Hematopoietic multipotent progenitor cell treated with erythropoietin and hydrocortisone succinate and interleukin-3 and kit ligand, for 17 days (in vitro differentiated cells): ENCODE measurements around the gene SELENOV.
"Not testable (repeated sequence)": the region's sequence is repeated elsewhere in the genome, so short reads cannot be mapped to it uniquely, and the experiment has no call there.

ENCODE experiments used
- DNase-seq: peaks from one replicate; pipeline ENCODE4 v3.0.0-alpha.2; 2015; ENCODE audit warnings: low spot score

Gene SELENOV

GRCh38 chr19:39514840-39515550, at the start of gene SELENOV:
Gene SELENOV (plus strand): TSS chr19:39515139. CDS start chr19:39515213, 74 bp downstream.
- DNase-seq, result no peak

- no peak for DNase-seq
Observed at GRCh38 chr19:39465956-39466747, 48.8 kb upstream of the SELENOV start.

GRCh38 chr19:39467941-39468340, 47.0 kb upstream of the SELENOV start:
- DNase-seq, result no peak

- DNase-seq, result no peak
Observed at GRCh38 chr19:39469036-39469435, 45.9 kb upstream of the SELENOV start.

- DNase-seq, result no peak
Observed at GRCh38 chr19:39469567-39469966, 45.4 kb upstream of the SELENOV start.

- no peak for DNase-seq
Observed at GRCh38 chr19:39470724-39471339, 44.1 kb upstream of the SELENOV start.

GRCh38 chr19:39471756-39472536, 43.0 kb upstream of the SELENOV start:
- no peak for DNase-seq

GRCh38 chr19:39472746-39473442, 42.0 kb upstream of the SELENOV start:
- no peak for DNase-seq

GRCh38 chr19:39473443-39473960, 41.4 kb upstream of the SELENOV start:
- no peak for DNase-seq

- DNase-seq, result peak; percentile 56
Observed at GRCh38 chr19:39474139-39474620, 40.8 kb upstream of the SELENOV start.

GRCh38 chr19:39475748-39476147, 39.2 kb upstream of the SELENOV start:
- DNase-seq, result no peak

GRCh38 chr19:39479319-39479801, 35.6 kb upstream of the SELENOV start:
- not testable (repeated sequence) for DNase-seq

GRCh38 chr19:39479916-39480315, 35.0 kb upstream of the SELENOV start:
- no peak for DNase-seq

GRCh38 chr19:39480337-39481228, 34.4 kb upstream of the SELENOV start, which contains the start of gene TIMM50:
Gene TIMM50 (plus strand): TSS chr19:39480838. CDS start chr19:39480854, 16 bp downstream.
- peak; percentile 94 for DNase-seq

GRCh38 chr19:39481229-39481545, 33.8 kb upstream of the SELENOV start:
- DNase-seq, result no peak

GRCh38 chr19:39481676-39482075, 33.3 kb upstream of the SELENOV start:
- DNase-seq, result no peak

- no peak for DNase-seq
Observed at GRCh38 chr19:39483141-39483540, 31.8 kb upstream of the SELENOV start.

GRCh38 chr19:39489756-39490155, 25.2 kb upstream of the SELENOV start:
- no peak for DNase-seq

- no peak for DNase-seq
Observed at GRCh38 chr19:39492225-39492624, 22.7 kb upstream of the SELENOV start.

GRCh38 chr19:39492788-39493187, 22.2 kb upstream of the SELENOV start:
- no peak for DNase-seq
